ENCODE results near the gene UBAP2L.
"Not testable (repeated sequence)": the region's sequence is repeated elsewhere in the genome, so short reads cannot be mapped to it uniquely, and the experiment has no call there.

UBAP2L gene

DNA sequence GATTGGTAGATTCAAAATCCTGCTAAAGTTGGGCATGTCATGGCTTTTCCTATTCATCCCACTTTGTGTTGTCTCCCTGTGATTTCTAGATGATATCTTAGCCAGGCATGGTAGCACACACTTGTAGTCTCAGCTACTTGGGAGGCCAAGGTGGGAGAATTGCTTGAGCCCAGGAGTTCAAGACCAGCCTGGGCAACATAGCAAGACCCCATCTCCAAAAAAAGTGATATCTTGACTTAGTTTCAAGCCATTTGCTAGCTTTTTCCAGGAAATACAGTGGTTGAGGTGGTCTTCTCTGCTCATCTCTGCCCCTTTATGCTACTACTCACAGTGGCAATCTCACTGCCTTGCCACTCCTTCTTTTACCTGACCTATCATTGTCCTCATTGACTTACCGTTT lies 39.4 kb downstream of the UBAP2L start:
- peak in 1 of 2 experiments; percentile 11 for DNase-seq

DNA sequence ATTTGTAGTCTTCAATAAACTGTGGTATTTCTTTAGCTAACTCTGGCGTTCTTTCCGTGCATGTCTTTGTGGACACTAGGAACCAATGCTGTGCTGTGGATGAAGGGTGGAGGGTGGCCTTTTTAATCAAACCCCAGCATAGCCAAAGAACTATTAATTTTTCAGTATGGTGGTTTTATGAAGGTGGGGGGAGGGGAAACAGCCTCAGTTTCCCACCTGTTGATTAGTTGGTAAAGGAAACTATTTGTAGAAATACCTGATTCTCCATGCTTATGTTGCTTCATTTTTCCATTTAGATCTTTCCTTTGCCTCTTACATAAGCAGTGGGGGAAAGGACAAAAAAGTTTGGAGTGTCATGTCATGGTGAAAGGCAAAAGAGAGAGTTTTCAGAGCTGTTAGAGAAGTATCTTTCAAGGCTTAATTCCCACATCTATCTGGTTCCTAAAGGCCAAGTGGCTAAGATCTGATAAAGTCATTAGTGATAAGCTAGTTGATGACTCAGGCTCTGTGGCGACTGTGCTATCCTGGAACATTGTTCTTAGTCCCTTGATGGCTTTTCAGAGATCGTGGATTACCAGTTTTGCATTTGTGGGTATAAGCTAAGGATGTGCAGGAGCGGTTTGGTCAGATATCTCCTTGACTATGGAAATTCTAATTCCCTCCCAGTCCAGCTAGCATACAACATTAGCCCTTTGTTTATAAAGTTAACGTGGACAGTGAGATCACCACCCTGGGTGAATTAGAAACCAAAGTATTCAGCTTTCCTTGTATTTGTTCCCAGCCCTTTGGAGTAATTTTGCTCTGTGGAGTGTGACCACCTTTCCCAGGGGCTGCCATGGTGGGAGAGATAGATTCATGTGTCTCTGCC lies 42.9 kb downstream of the UBAP2L start:
- no peak for DNase-seq

DNA sequence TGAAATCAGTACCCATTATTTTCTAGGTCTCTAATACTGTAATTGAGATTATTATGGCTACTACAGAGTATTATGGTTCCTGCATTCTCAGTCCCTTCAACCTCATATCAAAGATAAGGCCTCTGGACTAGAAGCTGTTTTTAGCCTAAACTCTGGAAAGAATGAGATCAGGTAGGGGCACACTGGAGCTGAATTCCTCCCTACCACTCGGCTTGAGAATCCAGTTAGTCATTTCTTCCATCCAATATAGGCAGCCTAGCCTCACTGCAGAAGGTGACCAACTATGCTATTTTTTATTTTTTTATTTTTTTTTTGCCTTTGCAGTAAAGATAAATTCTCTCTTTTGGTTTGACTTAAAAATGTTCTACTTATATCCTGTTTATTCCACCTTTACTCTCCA lies 43.7 kb downstream of the UBAP2L start:
- DNase-seq: no peak

DNA sequence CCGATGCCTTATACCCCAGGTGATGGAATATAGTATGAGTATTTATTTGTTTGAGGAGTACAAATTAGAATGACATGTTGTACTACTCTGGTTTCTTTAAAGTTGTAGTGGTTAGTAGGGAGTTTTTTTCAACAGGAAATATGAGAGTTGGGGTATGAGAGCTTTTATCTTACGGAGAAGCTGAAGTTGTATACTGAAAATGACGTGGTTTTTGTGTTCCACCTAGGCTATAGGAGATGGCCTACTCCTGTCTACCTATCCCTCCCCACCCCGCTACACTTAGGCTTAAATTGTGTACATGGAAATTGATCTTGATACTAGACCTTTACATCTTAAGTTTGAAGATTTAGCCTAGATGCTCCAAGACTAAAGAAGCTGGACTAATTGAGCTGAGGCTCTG lies 44.8 kb downstream of the UBAP2L start:
- no peak for DNase-seq

DNA sequence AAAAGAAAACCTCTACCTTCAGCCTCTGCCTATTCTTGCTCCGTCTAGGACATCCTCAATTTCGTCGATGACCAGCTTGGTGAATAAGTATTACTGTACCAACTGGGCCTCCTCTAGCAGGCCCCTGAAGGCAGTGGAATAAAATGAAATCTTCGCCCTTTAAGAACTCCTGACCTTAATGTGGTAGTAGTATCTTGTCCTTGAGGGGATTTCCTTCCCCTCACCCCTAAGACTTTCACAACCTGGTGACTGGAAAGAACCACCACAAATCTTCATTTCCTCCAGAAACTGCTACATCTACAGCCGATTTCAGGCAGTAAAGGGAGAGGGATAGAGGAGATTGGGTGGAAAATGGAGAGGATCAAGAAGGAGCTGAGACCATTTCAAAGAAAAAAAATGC lies 50.1 kb downstream of the UBAP2L start:
- DNase-seq: no peak

DNA sequence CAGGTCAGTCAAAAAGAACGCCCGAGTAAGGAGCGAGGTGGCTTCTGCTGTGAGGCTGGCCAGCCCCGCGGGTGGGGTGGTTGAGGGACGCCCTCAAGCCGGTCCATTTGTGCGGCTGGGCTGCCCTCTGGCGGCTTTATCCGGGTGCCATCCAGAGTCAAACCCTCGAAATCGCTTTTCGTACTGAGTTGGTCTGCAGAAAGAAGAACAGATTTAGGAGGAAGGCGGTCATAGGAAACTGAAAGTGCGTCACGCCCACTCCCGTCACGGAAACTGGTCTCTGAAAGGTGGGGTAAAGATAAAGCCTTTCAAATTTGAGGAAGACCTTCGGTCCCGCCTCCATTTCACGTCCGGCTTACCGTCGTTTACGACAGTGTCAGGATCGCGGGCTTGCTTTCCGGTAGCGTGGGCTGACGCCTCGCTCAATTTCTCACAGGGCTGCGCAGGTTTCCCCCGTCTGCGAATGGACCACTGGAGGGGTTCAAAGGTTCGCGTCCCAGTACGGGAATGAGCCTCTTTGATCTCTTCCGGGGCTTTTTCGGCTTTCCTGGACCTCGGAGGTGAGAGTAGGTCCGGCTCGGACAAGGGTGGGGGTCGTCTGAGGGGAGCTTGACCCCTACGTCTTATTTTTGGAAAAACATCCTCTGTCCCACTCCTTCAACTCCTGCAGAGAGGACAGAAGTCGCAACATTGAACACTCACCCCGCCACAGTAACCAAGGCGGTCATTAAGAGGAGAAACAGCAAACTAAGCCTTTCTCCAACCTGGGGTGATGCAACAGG lies 51.7 kb downstream of the UBAP2L start, which contains the start of gene HAX1:
Gene HAX1 (plus strand): TSS at position 413 of the 782 bp plus-strand sequence. CDS start 95 bp downstream, at position 508.
- DNase-seq: peak; percentile 99

DNA sequence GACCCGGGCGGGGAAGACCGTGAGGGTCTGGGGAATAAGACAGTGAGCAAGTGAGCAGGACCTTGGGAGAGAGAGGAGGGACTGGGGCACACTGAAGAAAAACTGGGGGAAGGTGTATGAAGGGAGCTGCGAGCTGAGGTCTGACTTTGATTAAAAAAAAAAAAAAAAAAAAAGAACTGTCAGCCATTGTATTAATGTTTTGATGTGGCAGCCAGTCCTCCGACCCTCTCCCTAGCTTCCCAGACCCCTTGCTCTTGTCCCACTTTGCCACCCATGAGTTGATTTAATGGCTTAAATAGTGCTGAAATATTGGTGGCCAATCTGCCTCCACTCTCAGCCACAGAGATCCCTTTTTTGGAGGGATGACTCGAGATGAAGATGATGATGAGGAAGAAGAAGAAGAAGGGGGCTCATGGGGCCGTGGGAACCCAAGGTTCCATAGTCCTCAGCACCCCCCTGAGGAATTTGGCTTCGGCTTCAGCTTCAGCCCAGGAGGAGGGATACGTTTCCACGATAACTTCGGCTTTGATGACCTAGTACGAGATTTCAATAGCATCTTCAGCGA lies 52.3 kb downstream of the UBAP2L start:
- DNase-seq: no peak

DNA sequence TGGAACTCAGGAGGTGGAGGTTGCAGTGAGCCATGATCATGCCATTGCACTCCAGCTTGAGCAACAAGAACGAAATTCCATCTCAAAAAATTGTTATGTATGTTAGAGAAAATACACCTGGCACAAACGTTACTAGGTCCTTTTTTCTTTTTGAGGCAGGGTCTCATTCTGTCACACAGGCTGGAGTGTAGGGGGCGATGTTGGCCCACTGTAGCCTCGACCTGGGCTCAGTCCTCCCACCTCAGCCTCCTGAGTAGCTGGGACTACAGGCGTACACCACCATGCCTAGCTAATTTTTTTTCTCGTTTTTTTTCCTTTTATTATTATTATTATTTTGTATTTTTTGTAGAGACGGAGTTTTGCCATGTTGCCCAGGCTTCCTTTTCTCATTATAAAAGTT lies 56.0 kb downstream of the UBAP2L start:
- peak; percentile 47 to 60 for DNase-seq

DNA sequence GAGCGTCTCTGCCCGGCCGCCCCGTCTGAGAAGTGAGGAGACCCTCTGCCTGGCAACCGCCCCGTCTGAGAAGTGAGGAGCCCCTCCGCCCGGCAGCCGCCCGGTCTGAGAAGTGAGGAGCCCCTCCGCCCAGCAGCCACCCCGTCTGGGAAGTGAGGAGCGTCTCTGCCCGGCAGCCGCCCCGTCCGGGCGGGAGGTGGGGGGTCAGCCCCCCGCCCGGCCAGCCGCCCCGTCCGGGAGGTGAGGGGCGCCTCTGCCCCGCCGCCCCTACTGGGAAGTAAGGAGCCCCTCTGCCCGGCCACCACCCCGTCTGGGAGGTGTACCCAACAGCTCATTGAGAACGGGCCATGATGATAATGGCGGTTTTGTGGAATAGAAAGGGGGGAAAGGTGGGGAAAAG lies 66.8 kb downstream of the UBAP2L start:
- DNase-seq: not testable (repeated sequence)

DNA sequence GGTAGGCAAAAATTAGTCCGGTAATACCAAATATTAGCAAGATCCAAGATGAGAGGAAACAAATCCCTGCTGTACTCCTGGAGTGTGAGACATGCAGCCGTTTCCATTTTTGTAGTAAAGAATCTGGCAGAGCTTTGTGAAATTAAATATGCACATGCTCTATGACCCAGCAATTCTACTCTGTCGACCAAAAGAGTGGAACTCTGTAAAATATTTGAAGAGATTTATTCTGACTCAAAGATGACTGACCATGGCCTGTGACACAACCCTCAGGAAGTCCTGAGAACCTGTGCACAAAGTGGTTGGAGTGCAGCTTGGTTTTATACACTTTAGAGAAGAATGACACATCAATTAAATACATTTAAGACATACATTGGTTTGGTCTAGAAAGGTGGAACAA lies 67.9 kb downstream of the UBAP2L start:
- no peak for DNase-seq

DNA sequence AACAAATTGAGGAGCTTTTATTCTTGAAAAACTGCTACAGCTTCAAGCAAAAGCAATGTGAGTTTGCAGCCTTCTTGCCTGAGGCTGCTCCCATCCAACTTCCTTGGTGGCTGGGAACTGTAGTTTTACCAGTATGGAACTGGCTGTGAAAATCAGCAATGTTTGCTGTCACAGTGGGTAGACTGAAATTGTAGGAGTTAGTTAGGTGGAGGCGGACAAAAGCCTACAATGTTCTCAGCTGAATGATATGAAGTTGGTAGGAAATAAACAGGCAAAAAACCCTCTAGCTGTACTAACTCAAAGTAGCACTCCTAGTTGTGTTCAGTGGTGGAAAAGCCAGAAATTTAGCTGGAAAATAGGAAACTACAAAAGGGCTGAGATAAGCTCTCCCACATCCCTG lies 70.2 kb downstream of the UBAP2L start:
- DNase-seq: no peak

DNA sequence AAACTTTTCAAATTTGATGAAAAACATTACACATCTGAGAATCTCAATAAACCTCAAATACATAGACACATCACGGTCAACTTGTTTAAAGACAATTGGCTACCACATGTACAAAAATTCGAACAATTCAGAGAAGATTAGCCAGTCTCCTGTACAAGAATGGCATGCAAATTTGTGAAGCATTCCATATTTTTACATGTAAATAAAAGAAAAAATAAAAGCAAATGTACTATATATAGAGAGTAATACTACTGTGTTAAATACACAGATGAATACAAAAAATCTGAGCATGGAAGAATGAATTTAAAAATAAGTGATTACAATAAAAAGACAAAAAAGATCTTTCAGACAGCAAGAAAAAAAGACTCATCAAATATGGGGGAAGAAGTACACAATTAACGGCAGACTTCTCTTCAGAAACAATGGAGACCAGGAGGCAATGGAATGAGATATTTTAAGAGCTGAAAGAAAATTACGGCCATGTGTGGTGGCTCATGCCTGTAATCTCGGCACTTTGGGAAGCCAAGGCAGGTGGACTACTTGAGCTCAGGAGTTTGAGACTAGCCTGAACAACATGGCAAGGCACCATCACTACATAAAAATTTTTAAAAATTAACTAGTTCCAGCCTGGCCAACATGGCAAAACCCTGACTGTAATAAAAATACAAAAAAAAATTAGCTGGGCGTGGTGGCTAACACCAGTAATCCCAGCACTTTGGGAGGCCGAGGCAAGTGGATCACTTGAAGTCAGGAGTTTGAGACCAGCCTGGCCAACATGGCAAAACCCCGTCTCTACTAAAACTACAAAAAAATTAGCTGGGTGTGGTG lies 74.9 kb downstream of the UBAP2L start:
- no peak for DNase-seq

DNA sequence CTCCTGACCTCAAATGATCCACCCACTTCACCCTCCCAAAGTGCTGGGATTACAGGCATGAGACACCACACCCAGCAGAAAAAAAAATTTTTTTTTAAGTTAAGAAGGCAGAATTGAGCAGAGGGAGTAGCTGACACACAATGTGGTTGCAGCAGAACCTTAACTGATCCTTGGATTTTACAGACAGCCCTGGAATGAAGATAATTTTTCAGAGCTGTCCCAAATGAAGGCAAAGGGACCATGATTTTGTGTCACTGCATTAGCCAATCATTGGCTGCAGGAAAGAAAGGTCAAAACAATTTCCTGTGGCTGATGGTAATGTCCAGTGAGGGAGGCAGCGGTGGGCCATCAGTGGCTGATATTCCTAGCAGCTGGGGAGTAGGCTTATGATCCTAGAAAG lies 80.8 kb downstream of the UBAP2L start:
- no peak for DNase-seq

DNA sequence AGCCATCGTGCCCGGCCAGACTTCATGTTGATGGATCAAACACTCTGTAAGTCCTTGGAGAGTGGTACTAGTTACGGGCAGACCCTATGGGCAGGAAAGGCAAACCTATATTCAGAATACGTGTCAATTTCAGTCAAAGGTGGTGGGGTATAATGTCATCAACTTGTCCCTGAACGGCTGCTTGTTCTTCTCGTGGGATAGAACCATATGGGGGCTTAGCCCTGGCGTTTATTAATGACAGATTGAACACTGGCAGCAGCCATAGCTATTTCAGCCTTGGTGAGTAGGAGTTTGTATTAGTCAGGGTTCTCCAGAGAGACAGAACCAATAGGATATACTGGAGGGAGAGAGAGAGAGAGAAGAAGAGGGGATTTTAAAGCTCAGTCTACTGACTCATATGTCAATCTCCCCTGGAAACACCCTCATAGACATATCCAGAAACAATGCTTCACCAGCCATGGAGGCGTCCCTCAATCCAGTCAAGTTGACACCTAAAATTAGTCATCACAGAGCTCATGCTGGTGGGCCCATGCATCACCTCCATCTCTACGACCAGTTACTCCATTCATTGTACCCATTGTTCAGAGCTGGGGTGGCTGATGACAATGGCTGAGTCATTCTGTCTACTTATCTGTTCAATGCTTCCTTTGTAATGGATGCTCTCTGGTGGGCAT lies 84.0 kb downstream of the UBAP2L start:
- DNase-seq: peak; percentile 65 to 74

DNA sequence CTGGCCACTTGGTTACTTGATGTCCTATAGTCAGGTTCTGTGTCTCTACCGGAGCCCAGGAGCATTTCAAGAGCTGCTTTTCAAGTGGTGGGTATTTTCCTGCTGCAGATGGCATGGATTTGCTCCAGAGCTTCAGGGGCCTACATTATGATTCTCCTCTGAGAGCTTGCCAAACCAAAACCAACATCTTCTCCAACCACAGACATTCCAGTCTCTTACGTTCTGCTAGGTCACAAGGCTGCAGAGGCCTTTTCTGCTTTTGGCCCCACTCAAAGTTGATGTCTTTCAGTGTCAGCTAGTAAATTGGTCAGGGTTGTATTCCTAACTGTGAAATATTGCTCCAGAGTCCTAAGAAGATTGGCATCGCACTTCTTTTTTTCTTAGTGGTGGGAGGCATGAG lies 85.4 kb downstream of the UBAP2L start:
- DNase-seq: no peak

DNA sequence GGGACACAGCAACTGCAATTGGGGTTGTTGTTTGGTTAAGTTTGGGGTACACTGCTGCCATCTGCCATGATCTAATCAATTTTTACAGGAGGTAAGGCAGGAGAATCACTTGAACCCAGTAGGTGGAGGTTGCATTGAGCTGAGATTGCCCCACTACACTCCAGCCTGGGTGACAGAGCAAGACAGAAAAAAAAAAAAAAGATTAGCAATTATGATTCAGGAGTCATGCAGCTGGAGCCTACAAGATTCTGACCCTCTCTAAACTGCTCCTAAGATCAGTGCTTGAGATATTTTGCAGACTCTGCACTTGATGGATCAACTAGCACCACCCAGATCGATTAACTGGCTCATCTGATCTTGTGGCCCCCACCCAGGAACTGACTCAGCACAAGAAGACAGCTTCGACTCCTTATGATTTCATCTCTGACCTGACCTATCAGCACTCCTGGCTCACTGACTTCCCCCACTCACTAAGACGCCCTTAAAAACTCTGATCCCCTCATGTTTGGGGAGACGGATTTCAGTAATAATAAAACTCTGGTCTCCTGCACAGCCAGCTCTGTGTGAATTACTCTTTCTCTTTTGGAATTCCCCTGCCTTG lies 87.0 kb downstream of the UBAP2L start:
- DNase-seq: peak; percentile 24 to 29

DNA sequence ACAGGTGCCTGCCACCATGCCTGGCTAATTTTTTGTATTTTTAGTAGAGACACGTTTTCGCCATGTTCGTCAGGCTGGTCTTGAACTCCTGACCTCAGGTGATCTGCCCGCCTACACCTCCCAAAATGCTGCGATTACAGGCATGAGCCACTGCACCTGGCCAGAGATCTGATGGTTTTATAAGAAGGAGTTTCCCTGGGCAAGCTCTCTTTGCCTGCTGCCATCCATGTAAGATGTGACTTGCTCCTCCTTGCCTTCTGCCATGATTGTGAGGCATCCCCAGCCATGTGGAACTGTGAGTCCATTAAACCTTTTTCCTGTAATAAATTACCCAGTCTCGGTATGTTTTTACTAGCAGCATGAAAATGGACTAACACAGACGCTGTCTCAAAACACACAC lies 88.4 kb downstream of the UBAP2L start:
- not testable (repeated sequence) for DNase-seq

DNA sequence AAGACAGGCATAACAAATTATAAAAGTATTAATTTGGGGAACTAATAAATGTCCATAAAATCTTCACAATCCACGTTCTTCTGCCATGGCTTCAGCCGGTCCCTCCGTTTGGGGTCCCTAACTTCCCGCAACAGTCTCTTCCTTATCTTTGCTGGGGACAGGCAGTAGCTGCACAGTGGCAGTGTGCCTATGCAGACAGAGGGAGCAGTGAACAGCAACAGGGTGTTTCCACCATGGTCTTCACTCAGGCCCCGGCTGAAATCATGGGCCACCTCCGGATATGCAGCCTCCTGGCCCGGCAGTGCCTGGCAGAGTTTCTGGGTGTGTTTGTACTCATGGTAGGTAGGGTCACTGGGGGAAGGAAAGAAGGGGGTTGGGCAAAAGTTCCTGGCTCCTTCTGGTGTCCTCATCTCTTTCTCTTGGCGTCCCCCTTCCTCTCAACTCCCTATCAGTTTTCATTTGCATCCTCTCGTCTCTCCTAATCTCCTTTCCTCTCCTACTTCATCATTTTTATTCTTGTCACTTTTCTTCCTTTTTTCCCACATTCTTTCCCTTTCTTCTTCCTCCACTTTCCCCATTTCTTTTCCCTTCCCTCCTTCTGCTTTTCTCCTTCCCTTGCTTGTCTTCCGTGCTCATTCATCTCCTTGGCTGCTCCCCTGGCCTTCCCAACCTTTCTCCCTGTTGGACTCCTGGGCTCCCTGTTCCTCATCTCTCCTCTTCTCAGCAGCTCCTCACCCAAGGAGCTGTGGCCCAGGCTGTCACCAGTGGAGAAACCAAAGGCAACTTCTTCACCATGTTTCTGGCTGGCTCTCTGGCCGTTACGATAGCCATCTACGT lies 91.7 kb downstream of the UBAP2L start:
- DNase-seq: not testable (repeated sequence)

DNA sequence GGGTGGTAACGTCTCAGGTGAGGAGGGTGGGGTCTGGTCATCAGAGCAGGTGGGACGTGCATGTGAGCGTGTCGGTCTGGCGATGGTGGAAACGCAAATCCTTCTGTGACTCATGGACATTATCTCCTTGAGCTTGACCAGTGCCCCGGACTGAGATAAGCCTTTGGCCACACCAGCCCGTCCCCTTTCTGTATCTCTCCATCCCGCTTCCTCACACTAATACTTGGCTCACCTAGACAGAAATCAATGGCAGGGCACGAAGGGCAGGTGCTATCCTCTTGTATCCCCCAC lies 92.3 kb downstream of the UBAP2L start:
- DNase-seq: no peak

DNA sequence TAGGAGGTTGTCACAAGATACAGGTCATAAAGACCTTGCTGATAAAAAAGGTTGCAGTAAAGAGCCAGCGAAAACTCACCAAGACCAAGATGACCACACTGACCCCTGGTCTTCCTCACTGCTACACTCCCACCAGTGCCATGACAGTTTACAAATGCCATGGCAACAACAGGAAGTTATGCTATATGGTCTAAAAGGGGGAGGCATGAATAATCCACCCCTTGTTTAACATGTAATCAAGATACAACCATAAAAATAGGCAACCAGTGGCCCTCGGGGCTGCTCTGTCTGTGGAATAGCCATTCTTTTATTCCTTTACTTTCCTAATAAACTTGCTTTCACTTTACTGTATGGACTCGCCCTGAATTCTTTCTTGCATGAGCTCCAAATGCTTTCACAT lies 93.5 kb downstream of the UBAP2L start:
- not testable (repeated sequence) for DNase-seq

DNA sequence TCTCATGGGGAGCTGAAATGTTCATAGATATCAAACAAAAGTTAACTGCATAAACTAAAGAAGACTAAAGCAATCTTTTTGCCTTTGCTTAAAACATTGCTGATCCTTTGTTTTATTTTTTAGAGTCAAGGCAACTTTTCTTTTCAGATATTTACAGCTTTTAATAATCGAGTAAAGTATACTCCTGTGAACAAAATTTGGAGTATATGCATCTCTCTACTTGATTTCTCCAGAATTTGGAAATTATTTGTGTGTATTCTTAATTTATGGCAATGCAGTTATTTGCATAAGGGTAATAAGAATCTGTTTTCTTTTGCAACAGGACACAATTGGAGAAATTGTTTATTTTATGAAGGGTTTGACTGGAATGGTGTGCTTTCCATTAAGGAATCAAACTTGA lies 95.9 kb downstream of the UBAP2L start:
- DNase-seq: no peak
